Stimulated activated CD4-positive, alpha-beta T cell treated with anti-CD3 and anti-CD28 coated beads, Interleukin-15, amount 100 ng/mL, for 24 hours (primary cell): ENCODE data around the gene ZDHHC8.

Source experiments
- DNase-seq: peaks from one replicate; pipeline ENCODE4 v3.0.0-alpha.2; 2020

ZDHHC8 gene

GRCh38 chr22:20096574-20097420 lies 34.8 kb upstream of the ZDHHC8 start:
- DNase-seq, result no peak

GRCh38 chr22:20099099-20099711 lies 32.4 kb upstream of the ZDHHC8 start:
- no peak for DNase-seq

GRCh38 chr22:20101638-20102037 lies 30.0 kb upstream of the ZDHHC8 start:
- no peak for DNase-seq

DNA sequence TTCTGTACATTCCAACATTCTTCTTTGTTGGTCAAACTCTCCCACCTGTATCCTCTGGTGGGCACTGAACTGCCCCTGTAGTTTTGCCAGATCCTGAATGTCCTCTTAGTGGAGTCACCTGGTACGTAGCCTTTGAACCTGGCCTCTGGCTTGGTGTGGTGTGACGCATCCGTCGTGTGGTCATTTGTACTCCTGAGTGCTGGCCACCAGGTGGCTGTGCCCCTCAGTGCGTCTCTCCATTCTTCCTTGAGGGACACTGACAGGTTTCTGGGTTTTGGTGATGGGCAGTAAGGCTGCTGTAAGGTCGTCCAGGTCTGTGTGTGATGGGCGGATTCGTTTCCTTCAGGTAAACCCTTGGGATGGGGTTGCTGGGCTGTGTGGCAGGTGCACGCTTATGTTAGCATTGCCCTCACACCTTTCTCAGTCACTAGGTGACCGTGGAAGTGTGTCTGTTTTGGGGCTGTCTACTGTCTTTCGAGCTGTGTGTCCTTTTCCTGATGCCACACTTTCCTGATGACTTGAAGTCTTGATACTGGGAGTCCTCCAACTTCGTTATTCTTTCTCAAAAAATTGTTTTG lies 29.3 kb upstream of the ZDHHC8 start:
- no peak for DNase-seq

DNA sequence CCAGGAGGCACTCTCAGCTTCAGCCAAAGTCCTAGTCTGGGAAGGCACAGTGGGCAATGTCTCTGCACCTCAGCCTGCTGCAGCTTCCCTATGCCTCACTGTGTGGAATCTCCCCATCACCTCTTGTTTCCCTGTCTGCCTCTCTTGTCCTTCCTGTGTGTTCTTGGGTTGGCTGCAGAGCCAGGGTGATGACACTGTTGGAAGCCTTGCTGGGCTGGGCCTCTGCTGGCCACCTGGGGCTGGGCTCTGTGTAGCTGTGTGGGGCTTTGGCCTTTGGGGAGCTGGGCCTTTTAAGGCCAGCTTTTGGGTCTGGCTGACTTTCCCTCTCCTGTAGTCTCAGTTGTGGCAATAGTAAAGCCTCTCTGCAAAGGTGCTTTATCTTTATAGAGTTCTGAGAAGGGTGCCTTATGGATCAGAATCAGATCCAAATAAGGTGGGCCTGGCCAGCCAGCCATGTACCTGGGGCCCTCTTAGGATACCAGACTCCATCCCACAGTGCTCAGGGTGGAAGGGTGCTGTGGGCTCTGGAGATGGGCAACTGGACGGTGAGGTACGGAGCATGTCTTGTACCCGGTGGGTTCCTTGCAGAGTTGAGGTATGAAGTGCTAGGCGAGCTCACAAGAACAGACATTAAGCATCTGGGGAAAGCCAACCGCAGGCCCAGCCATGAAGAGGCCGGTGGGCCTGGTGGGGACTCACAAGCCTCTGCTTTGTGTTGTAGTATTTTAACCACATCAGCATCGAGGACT lies 26.0 kb upstream of the ZDHHC8 start:
- DNase-seq, result no peak

DNA sequence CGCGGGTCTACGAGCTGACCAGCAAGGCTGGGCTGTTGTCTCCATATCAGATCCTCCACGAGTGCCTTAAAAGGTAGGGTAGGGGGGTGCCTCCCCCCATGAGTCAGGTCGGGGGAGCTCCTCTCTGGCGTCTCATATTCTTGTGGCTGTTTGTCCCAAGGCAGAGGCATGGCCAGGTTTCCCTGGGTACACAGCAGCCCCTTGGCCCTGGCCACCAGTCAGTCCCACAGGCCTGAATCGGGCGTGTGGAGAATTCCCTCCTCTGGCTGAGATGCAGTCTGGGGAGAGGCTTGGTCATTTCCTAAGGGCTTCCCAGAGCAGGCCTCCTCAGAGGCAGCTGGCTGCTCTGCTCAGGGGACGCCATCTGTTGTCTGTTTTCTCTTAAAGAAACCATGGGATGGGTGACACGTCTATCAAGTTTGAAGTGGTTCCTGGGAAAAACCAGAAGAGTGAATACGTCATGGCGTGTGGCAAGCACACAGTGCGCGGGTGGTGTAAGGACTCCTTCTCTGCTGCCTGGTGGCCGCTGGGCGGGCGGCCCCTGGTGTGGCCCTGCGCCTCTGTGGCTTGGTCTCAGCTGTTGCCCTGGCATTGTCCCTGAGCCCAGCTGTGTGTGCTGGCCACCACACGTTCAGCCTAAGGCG lies 25.3 kb upstream of the ZDHHC8 start:
- no peak for DNase-seq

DNA sequence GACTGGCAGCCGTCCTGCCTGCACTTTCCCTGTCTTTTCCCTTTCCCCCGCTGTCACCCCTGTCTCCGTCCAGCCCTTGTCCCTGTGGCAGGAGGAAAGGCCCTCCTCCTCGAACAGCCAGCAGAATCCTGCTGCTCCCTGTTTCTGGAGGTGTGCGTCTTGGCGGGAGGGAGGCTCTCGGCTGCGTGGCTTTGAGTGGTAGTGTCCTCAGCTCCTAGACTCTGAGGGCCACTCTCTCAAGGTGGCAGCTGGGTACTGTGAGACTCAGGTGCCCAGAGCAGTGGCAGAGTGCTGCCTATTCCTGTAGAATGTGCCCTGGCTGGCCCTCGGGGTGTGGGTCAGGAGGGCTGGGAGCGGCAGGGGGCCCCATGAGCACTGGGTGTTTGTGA lies 24.8 kb upstream of the ZDHHC8 start:
- DNase-seq, result no peak

GRCh38 chr22:20107471-20107901 lies 24.1 kb upstream of the ZDHHC8 start:
- DNase-seq, result no peak

DNA sequence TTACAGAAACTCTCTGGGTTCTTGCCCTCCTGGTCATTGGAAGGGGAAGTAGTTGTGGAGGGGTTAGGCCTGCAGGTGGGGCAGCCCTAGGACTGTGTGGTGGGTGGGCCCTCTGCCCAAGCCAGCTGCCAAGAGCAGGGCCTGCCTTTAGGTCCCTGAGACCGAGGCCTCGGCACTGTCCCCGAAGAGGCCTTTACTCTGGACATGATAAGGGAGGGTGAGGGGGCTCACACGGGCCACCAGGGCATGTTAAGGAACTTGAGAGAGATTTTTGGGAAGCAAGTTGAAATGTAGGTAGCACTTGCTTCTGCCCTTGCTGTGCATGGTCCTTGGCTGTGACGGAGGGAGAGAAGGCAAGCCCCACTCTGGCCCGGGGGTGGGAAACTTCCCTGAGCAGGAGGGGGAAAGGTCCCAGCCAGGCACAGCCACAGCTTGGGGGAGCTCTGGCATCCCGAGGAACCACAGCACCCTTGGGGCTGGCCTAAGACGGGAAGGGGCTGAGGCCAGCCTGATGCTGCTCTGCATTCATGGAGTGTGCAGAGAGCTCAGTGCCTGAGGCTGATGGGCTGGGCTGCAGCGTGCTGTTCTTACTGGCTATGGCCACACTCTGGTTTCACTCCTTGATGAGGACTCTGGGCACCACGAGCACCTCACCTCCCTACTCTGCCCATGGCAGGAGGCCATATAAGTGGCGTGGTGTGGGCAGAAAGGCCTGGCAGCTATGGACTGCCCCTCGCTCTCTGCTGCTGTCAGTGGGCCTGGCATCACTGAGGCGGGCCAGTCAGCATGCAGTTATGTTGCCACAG lies 23.4 kb upstream of the ZDHHC8 start:
- no peak for DNase-seq

- no peak for DNase-seq
Observed at GRCh38 chr22:20108757-20109230, 22.8 kb upstream of the ZDHHC8 start.

DNA sequence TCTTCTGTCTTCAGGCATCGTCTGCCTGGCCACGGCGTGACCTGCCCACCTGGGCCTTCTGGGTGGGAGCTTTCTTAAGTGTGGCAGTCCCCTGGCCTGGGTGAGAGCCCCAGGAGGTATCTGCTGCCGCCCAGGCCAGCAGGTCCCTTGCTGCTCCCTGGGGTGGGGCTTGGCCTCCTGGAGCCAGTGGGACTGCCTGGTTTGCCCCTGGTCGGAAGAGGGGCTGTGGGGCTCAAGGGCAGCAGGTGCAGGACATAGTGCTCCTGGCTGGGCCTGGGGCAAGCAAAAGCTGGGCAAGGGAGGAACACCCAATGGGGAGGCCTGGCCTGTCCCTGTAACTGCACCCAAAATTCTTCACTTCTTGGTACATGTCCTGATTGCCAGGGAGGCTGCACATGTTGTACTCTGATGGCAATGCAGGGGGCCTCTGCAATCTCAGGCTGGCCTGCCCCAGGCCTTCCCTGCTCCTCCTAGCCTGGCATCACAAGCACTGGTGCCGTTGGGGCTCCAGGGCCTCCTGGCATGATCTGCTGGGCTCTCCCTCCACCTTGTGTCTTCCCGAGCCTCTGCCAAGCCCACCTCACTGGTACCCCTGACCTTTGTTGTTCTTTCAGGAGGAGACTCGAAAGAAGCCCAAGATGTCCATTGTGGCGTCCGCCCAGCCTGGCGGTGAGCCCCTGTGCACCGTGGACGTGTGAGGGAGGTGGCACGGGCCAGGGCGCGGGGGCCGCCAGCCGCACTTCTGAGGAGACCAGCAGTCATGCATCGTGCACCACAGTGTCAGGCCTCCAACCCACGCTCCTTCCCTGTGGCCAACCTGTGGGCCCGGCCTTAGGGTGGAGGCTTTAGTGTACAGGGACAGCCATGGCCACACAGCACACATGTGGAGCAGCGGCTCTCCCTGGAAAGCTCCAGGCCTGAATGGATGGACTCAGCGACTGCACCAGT lies 21.9 kb upstream of the ZDHHC8 start:
- DNase-seq, result no peak

DNA sequence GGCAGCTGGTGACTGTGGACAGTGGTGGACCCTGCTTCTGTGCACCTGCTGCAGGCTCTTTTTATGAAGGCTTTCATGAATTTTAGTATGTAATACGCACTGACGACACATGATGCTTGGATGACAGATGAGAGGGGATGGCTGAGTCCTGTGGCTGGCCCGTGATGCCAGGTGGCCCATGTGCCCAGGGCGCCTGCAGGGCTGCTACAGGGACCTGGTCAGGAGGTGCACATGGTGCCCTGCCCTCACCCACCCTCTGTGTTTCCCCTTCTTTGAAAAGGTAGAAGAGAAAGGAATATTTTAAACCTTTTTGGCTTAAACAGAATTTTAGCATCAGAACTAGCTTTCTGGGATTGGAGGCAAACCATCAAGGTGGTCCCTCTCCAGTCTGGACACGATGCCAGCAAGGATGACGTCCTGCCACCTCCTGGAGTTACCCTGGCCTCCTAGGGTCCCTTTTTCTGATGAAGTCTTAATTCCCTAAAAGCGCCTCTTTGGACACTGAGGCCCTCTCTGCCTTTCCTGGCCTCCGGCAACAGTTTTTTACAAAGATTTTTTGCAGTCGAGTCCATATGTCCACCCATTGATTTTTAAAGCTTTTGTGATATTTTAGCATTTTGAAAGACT lies 21.1 kb upstream of the ZDHHC8 start:
- DNase-seq, result no peak

DNA sequence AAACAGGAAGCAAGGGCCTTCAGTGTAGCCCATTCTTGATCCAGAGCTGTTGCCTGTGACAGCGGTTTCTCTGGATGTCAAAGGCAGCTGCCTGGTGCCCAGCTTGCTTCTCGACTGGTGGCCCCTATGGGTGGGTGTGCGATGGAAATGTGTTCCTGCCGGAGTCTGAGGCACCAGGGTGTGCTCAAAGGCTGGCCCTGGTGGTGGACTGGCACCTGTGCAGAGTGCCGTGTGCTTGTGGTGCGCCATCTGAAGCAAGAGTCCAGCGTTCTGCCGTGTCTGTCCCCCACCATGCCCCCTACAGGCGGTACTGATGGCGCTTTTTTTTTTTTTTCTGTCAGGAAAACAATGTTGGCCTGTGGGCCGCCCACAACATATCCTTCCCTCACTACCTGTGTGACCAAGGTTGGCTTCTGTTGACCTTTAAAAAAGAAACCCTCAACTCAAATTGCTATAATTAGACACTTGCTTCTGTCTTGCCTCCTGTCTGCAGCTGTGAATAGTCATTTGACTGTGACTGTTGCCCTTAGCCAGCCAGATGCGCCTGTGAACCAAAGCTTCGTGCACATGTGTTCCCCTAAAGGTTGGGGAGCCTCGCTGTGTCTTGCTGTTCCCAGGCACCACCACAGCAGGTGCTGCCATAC lies 20.4 kb upstream of the ZDHHC8 start:
- DNase-seq, result peak; percentile 57

GRCh38 chr22:20111689-20112622 lies 19.6 kb upstream of the ZDHHC8 start:
- DNase-seq, result no peak

- no peak for DNase-seq
Observed at GRCh38 chr22:20112623-20113511, 18.7 kb upstream of the ZDHHC8 start.

- no peak for DNase-seq
Observed at GRCh38 chr22:20113551-20114310, 17.9 kb upstream of the ZDHHC8 start.
